ENCODE measurements around the gene LEMD2.
A peak's percentile ranks its signal among the peaks of the same experiment; 100 is the strongest.

LEMD2 gene

GRCh38 chr6:33790910-33791309 is 2.0 kb upstream of the LEMD2 start:
- TF ChIP-seq, protein P1, sequence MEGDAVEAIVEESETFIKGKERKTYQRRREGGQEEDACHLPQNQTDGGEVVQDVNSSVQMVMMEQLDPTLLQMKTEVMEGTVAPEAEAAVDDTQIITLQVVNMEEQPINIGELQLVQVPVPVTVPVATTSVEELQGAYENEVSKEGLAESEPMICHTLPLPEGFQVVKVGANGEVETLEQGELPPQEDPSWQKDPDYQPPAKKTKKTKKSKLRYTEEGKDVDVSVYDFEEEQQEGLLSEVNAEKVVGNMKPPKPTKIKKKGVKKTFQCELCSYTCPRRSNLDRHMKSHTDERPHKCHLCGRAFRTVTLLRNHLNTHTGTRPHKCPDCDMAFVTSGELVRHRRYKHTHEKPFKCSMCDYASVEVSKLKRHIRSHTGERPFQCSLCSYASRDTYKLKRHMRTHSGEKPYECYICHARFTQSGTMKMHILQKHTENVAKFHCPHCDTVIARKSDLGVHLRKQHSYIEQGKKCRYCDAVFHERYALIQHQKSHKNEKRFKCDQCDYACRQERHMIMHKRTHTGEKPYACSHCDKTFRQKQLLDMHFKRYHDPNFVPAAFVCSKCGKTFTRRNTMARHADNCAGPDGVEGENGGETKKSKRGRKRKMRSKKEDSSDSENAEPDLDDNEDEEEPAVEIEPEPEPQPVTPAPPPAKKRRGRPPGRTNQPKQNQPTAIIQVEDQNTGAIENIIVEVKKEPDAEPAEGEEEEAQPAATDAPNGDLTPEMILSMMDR (IDR thresholded peaks at IDR 0.05; ENCODE audit: low read depth, low read length) = no peak
- H3K4me3 ChIP-seq (ENCODE audit: low read depth, low read length) = no peak overlapping the region

DNA sequence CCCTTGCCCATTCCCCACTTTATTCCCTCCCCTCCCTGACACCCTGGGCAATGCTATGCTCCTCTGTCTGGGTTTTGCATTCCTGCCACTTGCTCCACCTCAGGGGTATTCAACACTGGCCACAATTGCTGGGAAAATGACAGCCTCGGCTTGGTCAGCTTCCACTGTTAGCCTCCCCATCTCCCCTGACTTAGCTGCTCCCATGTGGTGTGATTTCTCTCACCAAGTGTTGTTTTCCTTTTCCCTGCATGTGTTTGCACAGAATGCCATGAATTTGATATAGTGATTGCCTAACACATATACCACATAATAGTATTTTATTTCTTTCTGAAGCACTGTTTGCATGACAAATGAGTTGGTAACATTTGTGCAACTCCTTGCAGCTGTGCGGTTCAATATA is 1.4 kb upstream of the LEMD2 start:
- TF ChIP-seq, protein P1 (IDR thresholded peaks at IDR 0.05; ENCODE audit: low read depth, low read length) = no peak
- no peak overlapping the region for H3K4me3 ChIP-seq (ENCODE audit: low read depth, low read length)

- TF ChIP-seq, protein P1 (IDR thresholded peaks at IDR 0.05; ENCODE audit: low read depth, low read length) = no peak
- peak overlapping the region; percentile 71 for H3K4me3 ChIP-seq (ENCODE audit: low read depth, low read length)
These were observed 593 bp upstream of the LEMD2 start for GRCh38 chr6:33789550-33789895.

GRCh38 chr6:33787954-33788693 is 806 bp downstream of the LEMD2 start:
- H3K4me3 ChIP-seq (ENCODE audit: low read depth, low read length) = peak overlapping the region; percentile 71
- TF ChIP-seq, protein P1 (IDR thresholded peaks at IDR 0.05; ENCODE audit: low read depth, low read length) = no peak

GRCh38 chr6:33787346-33787953 is 1.5 kb downstream of the LEMD2 start:
- TF ChIP-seq, protein P1 (IDR thresholded peaks at IDR 0.05; ENCODE audit: low read depth, low read length) = no peak
- H3K4me3 ChIP-seq (ENCODE audit: low read depth, low read length) = peak overlapping the region; percentile 71

GRCh38 chr6:33786736-33787135 is 2.2 kb downstream of the LEMD2 start:
- peak overlapping the region; percentile 6; the same call in 1 of the 2 replicates for H3K4me3 ChIP-seq (ENCODE audit: low read depth, low read length)
- TF ChIP-seq, protein P1 (IDR thresholded peaks at IDR 0.05; ENCODE audit: low read depth, low read length) = no peak

DNA sequence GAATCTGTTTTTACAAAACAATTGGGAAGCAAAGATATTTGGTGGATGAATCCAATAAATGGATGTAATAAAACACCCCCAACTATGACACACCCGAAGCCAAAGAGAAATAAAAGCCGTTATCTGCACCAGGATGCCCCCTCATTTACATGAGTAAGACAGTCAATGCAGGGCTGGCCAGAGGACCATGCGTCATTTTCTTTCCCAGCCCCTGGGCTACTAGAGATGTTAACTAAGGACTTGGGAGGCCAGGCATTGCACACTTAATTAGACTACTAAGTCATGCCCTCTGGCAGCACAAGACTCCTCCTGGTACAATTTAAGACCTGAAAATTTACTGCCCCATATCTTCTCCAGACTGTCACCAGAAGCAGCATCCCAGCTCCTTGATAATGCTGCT is 3.2 kb downstream of the LEMD2 start:
- no peak overlapping the region for H3K4me3 ChIP-seq (ENCODE audit: low read depth, low read length)
- TF ChIP-seq, protein P1 (IDR thresholded peaks at IDR 0.05; ENCODE audit: low read depth, low read length) = no peak

All from WI38 (cell line).